ENCODE results near the gene EIF4G3. TPM values are rescaled to one million over a fixed set of nuclear protein-coding genes. Genes with fewer than 3 reads are reported as not detected.
"Not testable (repeated sequence)": the region's sequence is repeated elsewhere in the genome, so short reads cannot be mapped to it uniquely, and the experiment has no call there.

The EIF4G3 gene
- total RNA-seq, 1 donor from 2014 or later = 66.0 TPM

- intact Hi-C loops (cut with micrococcal nuclease) = no loop called here
- Mint-ChIP-seq H3K4me3 (ENCODE audit: low read depth) (no peak overlapping the region), H3K27me3 (ENCODE audit: low read depth) (no peaks in the 10 kb centered on the region), H3K9me3 (no peaks in the 10 kb centered on the region), H3K27ac (no peak overlapping the region), H3K36me3 (ENCODE audit: low read depth) (peaks cover 52% of the 10 kb centered on the region), H3K4me1 (ENCODE audit: low read depth) (peaks cover 26% of the 10 kb centered on the region)
- DNase-seq (ENCODE audit: low spot score) = no peak
Observed at GRCh38 chr1:20936621-20937020, 240.1 kb downstream of the EIF4G3 start.

GRCh38 chr1:20936216-20936615 is 240.5 kb downstream of the EIF4G3 start:
- Mint-ChIP-seq H3K36me3 (ENCODE audit: low read depth) (peaks cover 49% of the 10 kb centered on the region), H3K27me3 (ENCODE audit: low read depth) (no peaks in the 10 kb centered on the region), H3K4me3 (ENCODE audit: low read depth) (no peak overlapping the region), H3K4me1 (ENCODE audit: low read depth) (peaks cover 30% of the 10 kb centered on the region), H3K9me3 (no peaks in the 10 kb centered on the region), H3K27ac (no peak overlapping the region)
- DNase-seq (ENCODE audit: low spot score) = no peak
- intact Hi-C loops (cut with micrococcal nuclease) = no loop called here

GRCh38 chr1:20935717-20936116 is 241.0 kb downstream of the EIF4G3 start:
- H3K27me3 Mint-ChIP-seq (ENCODE audit: low read depth) = no peaks in the 10 kb centered on the region
- H3K36me3 Mint-ChIP-seq (ENCODE audit: low read depth) = peaks cover 49% of the 10 kb centered on the region
- no peak overlapping the region for H3K27ac Mint-ChIP-seq
- peaks cover 35% of the 10 kb centered on the region for H3K4me1 Mint-ChIP-seq (ENCODE audit: low read depth)
- intact Hi-C loops (cut with micrococcal nuclease) = no loop called here
- no peaks in the 10 kb centered on the region for H3K9me3 Mint-ChIP-seq
- H3K4me3 Mint-ChIP-seq (ENCODE audit: low read depth) = no peak overlapping the region
- DNase-seq (ENCODE audit: low spot score) = no peak

GRCh38 chr1:20932437-20932977 is 244.2 kb downstream of the EIF4G3 start:
- Mint-ChIP-seq H3K27ac (peak overlapping the region; percentile 84), H3K36me3 (ENCODE audit: low read depth) (peaks cover 59% of the 10 kb centered on the region), H3K4me3 (ENCODE audit: low read depth) (peak overlapping the region; percentile 56), H3K27me3 (ENCODE audit: low read depth) (no peaks in the 10 kb centered on the region), H3K9me3 (no peaks in the 10 kb centered on the region), H3K4me1 (ENCODE audit: low read depth) (peaks cover 35% of the 10 kb centered on the region)
- DNase-seq (ENCODE audit: low spot score) = no peak
- intact Hi-C loops (cut with micrococcal nuclease) = loop anchor here (1.0 to 5.0 kb wide), 5 partner anchors 60 to 362 kb away; partner anchors contain the start of gene HP1BP3

- intact Hi-C loops (cut with micrococcal nuclease) = loop anchor here (1.0 to 5.0 kb wide), 5 partner anchors 60 to 362 kb away; partner anchors contain the start of gene HP1BP3
- Mint-ChIP-seq H3K27ac (peak overlapping the region; percentile 84), H3K4me3 (ENCODE audit: low read depth) (peak overlapping the region; percentile 56)
Observed at GRCh38 chr1:20931930-20932436, 244.7 kb downstream of the EIF4G3 start.

GRCh38 chr1:20930427-20930826 is 246.3 kb downstream of the EIF4G3 start:
- no peak overlapping the region for H3K4me3 Mint-ChIP-seq (ENCODE audit: low read depth)
- DNase-seq (ENCODE audit: low spot score) = no peak
- H3K27me3 Mint-ChIP-seq (ENCODE audit: low read depth) = no peaks in the 10 kb centered on the region
- peaks cover 35% of the 10 kb centered on the region for H3K4me1 Mint-ChIP-seq (ENCODE audit: low read depth)
- intact Hi-C loops (cut with micrococcal nuclease) = loop anchor here (5.0 kb wide), 1 partner anchor 143 kb away; the partner anchor contains the start of gene HP1BP3
- H3K9me3 Mint-ChIP-seq = no peaks in the 10 kb centered on the region
- peaks cover 50% of the 10 kb centered on the region for H3K36me3 Mint-ChIP-seq (ENCODE audit: low read depth)
- no peak overlapping the region for H3K27ac Mint-ChIP-seq

More at GRCh38 chr1:20931930-20932436, 244.7 kb downstream of the EIF4G3 start:
- H3K4me1 Mint-ChIP-seq (ENCODE audit: low read depth) = peaks cover 35% of the 10 kb centered on the region
- DNase-seq (ENCODE audit: low spot score) = no peak
- peaks cover 61% of the 10 kb centered on the region for H3K36me3 Mint-ChIP-seq (ENCODE audit: low read depth)
- no peaks in the 10 kb centered on the region for H3K9me3 Mint-ChIP-seq
- H3K27me3 Mint-ChIP-seq (ENCODE audit: low read depth) = no peaks in the 10 kb centered on the region

- DNase-seq (ENCODE audit: low spot score) = no peak
- H3K4me3 Mint-ChIP-seq (ENCODE audit: low read depth) = no peak overlapping the region
- no peak overlapping the region for H3K27ac Mint-ChIP-seq
- H3K27me3 Mint-ChIP-seq (ENCODE audit: low read depth) = no peaks in the 10 kb centered on the region
- H3K4me1 Mint-ChIP-seq (ENCODE audit: low read depth) = peaks cover 23% of the 10 kb centered on the region
- intact Hi-C loops (cut with micrococcal nuclease) = no loop called here
- no peaks in the 10 kb centered on the region for H3K9me3 Mint-ChIP-seq
- peaks cover 35% of the 10 kb centered on the region for H3K36me3 Mint-ChIP-seq (ENCODE audit: low read depth)
Observed at GRCh38 chr1:20928146-20928545, 248.6 kb downstream of the EIF4G3 start.

GRCh38 chr1:20921285-20921684 is 255.4 kb downstream of the EIF4G3 start:
- H3K36me3 Mint-ChIP-seq (ENCODE audit: low read depth) = no peaks in the 10 kb centered on the region
- H3K27ac Mint-ChIP-seq = no peak overlapping the region
- DNase-seq (ENCODE audit: low spot score) = no peak
- H3K9me3 Mint-ChIP-seq = no peaks in the 10 kb centered on the region
- intact Hi-C loops (cut with micrococcal nuclease) = no loop called here
- no peaks in the 10 kb centered on the region for H3K4me1 Mint-ChIP-seq (ENCODE audit: low read depth)
- H3K4me3 Mint-ChIP-seq (ENCODE audit: low read depth) = no peak overlapping the region
- H3K27me3 Mint-ChIP-seq (ENCODE audit: low read depth) = no peaks in the 10 kb centered on the region

- Mint-ChIP-seq H3K36me3 (ENCODE audit: low read depth) (peaks cover 6% of the 10 kb centered on the region), H3K4me1 (ENCODE audit: low read depth) (no peaks in the 10 kb centered on the region), H3K27me3 (ENCODE audit: low read depth) (no peaks in the 10 kb centered on the region), H3K27ac (no peak overlapping the region), H3K9me3 (no peaks in the 10 kb centered on the region), H3K4me3 (ENCODE audit: low read depth) (no peak overlapping the region)
- DNase-seq (ENCODE audit: low spot score) = no peak
- intact Hi-C loops (cut with micrococcal nuclease) = no loop called here
Observed at GRCh38 chr1:20913242-20913641, 263.5 kb downstream of the EIF4G3 start.

GRCh38 chr1:20907526-20907925 is 269.2 kb downstream of the EIF4G3 start:
- DNase-seq (ENCODE audit: low spot score); intact Hi-C loops (cut with micrococcal nuclease); H3K4me3 Mint-ChIP-seq (ENCODE audit: low read depth); H3K27ac Mint-ChIP-seq; H3K9me3 Mint-ChIP-seq; H3K4me1 Mint-ChIP-seq (ENCODE audit: low read depth); H3K27me3 Mint-ChIP-seq (ENCODE audit: low read depth): not testable (repeated sequence)
- H3K36me3 Mint-ChIP-seq (ENCODE audit: low read depth) = peaks cover 20% of the 10 kb centered on the region

- no peak overlapping the region for H3K27ac Mint-ChIP-seq
- peaks cover 22% of the 10 kb centered on the region for H3K36me3 Mint-ChIP-seq (ENCODE audit: low read depth)
- intact Hi-C loops (cut with micrococcal nuclease) = no loop called here
- H3K4me1 Mint-ChIP-seq (ENCODE audit: low read depth) = peaks cover 2% of the 10 kb centered on the region
- no peaks in the 10 kb centered on the region for H3K27me3 Mint-ChIP-seq (ENCODE audit: low read depth)
- H3K9me3 Mint-ChIP-seq = no peaks in the 10 kb centered on the region
- H3K4me3 Mint-ChIP-seq (ENCODE audit: low read depth) = no peak overlapping the region
- no peak for DNase-seq (ENCODE audit: low spot score)
Observed at GRCh38 chr1:20903437-20903836, 273.3 kb downstream of the EIF4G3 start.

- peaks cover 15% of the 10 kb centered on the region for H3K36me3 Mint-ChIP-seq (ENCODE audit: low read depth)
- intact Hi-C loops (cut with micrococcal nuclease) = no loop called here
- no peaks in the 10 kb centered on the region for H3K9me3 Mint-ChIP-seq
- H3K4me3 Mint-ChIP-seq (ENCODE audit: low read depth) = no peak overlapping the region
- no peaks in the 10 kb centered on the region for H3K27me3 Mint-ChIP-seq (ENCODE audit: low read depth)
- H3K27ac Mint-ChIP-seq = no peak overlapping the region
- H3K4me1 Mint-ChIP-seq (ENCODE audit: low read depth) = peaks cover 2% of the 10 kb centered on the region
- no peak for DNase-seq (ENCODE audit: low spot score)
Observed at GRCh38 chr1:20900056-20900455, 276.6 kb downstream of the EIF4G3 start.

- H3K9me3 Mint-ChIP-seq = no peaks in the 10 kb centered on the region
- H3K4me1 Mint-ChIP-seq (ENCODE audit: low read depth) = peaks cover 2% of the 10 kb centered on the region
- no peak overlapping the region for H3K27ac Mint-ChIP-seq
- H3K4me3 Mint-ChIP-seq (ENCODE audit: low read depth) = no peak overlapping the region
- intact Hi-C loops (cut with micrococcal nuclease) = no loop called here
- no peaks in the 10 kb centered on the region for H3K27me3 Mint-ChIP-seq (ENCODE audit: low read depth)
- peaks cover 19% of the 10 kb centered on the region for H3K36me3 Mint-ChIP-seq (ENCODE audit: low read depth)
- DNase-seq (ENCODE audit: low spot score) = no peak
Observed at GRCh38 chr1:20899154-20899972, 277.3 kb downstream of the EIF4G3 start.

Data from activated T-helper 2 cell treated with anti-CD3 and anti-CD28 coated beads, Interferon-gamma antibody, Interleukin-2, Interleukin-4, amounts not matched to agents 10 μg/mL and 5 μg/mL and 100 μg/mL, durations not matched to agents 14 hours and 24 hours and 36 hours (primary cell).